ENCODE measurements around the gene TFR2.
A peak's percentile ranks its signal among the peaks of the same experiment; 100 is the strongest.

TFR2 gene

DNA sequence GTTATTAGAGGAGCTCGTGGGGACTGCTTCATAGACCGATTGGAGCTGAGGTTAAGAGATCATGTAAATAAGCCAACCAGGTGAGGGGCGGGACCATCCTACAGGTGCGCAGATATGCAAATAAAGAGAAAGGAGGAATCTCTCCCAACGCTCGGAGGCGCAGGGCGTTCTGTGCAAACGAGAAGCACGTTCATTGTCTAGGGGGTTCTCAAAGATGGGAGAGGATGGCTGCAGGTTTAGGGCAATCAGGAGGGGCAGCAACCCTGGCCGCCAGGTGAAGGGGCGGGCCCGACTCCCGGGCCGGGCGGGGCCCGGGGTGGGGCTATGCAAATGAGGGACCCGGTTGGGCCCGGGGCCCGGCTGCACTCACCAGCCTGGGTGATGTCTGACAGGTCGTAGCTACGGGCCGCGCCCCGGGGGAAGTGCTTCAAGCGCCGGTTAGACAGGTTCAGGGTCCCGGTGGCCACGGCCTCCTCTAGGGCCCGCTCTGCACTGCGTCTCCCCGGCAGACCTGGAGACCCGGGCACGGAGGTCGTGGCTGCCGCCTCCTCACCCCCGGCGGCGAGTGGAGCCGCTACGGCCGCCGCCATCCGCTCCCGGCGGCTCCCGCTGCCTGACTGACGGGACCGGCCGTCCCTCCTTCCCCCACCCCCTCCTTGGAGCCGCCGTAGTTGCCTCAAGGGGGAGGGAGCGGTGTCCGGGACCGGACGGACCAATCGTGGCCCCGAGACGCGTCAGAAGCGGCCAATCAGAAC lies 55.7 kb downstream of the TFR2 start, which contains the start of gene LRCH4:
Gene LRCH4, minus strand, starts transcription at position 619 of the 755 bp plus-strand sequence. Its CDS starts 29 bp downstream, at position 590.
- DNase-seq (ENCODE audit: low read depth in 2 of 2) = peak in 1 of 2 donors; percentile 46

DNA sequence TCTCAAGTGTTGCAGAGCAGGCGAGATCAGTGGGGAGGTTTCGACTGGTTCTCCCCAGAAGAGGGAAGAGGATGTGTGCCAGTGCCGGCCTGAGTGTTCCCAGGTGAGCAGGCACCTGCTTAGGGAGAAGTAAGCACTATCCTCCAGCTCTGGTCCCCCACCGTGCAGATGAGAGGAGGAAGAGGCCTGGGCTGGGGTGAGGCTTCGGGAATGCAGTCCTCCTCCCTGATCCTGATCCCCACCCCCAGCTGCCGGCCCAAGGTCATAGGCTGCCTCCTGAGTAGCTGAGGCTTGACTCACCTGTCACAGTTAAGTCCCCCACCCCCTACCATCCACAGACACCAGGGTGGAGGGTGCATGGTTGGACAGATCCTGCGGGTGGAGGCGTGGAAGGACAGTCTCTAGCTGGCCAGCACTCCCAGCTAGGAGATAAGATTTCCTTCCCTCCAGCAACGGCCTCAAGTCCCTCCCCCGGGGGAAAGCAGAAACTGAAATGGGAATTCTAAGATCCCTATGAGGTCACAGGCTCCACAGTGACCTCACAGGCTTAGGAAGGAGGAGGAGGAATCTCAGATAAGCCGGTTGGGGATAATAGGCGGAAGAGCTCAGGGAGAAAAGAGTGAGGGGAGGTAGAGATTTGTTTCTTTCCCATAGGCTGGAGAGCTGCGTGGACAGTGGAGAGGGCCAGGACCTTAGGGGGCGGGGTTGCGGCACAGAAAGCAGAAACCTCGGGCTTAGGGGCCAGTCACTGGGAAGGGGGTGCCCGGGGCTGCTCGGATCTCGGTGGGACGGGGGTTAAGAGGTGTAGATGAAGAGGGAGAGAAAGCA lies 56.5 kb downstream of the TFR2 start:
- no peak for DNase-seq (ENCODE audit: low read depth in 2 of 2)

DNA sequence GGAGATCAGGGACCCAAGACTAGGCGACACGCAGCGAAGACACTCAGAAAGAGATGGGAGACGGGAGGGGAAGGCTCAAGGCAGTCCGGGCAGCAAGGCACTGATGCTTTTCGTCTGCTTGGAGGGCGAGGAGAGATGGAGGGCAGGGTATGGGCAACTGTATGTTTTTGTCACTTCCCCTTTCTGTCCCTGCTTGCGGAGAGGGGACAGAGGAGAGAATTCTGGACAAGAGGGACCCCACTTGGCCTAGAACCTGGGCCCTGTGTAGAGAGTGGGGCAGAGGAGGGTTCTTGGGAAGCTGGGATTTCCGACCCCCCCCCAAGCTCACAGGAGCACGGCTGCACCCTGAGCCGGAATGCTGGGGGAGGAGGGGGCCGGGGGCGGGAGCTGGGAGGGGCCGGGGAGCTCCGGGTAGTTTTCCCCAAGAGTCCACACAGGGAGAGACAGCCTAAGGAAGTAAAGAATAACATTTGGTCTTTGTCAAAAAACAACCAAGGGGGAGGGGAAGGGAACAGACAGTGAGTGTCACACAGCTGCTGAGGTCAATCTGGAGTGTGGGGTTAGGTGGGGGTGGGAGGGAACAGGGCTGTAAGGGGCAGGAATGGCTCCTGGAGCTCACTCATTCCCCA lies 57.2 kb downstream of the TFR2 start:
- no peak for DNase-seq (ENCODE audit: low read depth in 2 of 2)

DNA sequence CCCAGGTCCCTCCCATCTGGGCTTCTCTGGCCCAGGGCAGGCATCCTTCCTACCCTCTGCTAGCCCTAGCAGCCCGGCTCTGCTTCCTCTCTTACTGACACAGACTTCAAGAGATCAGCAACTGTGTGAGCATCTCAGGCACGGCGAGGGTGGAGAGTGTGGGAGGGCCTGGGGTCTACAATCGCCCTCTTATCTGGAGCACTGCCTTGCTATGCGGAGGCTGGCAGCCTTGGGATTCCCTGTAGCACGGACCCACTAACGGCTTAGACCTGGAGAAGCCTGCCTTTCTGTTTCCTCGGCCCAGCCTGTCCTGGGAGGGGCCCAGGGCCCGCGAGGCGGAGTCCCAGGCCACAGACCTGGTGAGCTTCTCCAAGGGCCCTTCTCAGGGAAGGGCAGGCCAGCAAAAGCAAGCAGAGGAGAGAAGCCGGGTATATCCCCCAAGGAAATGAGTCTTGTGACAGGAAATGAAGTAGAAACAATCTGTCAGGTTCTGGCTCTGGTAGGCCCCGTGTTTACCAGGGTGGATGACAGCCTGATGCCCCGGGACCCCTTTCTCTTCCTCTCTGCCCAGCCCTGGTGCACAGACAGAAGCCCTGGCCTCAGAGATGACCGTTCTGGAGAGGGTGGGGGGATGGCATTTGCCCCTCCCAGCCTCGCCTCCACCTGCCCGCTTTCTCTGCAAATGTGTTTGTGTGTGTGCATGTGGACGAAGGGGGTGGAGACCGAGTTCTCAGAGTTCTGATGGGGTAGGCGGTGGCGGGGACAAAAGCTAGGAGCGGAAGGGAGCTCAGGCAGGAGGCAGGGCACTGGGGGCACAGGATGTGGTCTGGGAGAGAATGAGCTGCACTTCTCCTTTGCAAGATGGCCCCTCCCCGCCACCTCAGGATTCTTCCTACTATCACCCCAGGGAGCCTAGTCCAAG lies 58.0 kb downstream of the TFR2 start:
- peak; percentile 59 to 70 for DNase-seq (ENCODE audit: low read depth in 2 of 2)

DNA sequence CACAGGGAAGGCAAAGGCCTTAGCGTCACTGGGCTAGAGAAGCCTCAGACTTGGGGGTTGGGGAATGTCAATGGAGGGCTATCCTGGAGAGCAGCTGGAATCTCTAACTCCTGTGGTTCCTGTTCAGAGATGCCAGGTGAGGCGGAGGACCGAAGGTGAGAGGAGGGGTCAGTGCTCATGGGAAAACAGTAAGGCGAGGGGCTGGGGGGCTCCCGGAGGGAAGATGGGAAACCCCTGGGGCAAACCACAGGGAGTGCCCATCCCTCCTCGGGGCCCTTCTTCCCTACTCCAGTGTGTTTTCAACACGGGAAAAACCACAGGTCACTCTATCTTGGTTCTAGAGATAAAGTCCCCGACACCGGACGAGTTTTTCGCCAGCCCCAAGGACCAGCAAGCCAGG lies 58.7 kb downstream of the TFR2 start:
- no peak for DNase-seq (ENCODE audit: low read depth in 2 of 2)

DNA sequence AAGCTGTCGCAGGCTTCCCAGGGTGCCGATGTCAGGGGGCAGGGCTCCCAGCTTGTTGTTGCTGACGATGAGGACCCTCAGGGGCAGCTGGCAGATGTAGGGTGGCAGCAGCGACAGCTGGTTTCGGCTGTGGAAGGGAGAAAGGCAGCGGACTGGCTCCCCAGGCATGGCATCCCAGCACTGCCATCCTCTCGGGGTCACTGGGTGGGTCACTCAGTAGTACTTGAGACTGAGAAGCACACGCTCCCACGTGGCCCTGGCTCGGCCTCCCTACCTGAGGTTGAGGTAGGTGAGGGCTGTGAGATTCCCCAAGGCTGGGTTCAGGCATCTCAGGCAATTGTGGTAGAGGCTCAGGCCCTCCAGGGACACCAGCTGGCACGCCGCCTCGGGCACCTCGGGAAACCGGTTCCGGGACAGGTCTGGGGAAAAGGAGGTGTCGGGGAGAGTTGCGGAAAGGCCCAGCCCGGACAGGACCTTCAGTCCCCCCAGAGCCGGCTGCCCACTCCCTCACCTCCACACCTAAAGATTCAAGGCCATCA lies 59.2 kb downstream of the TFR2 start:
- no peak for DNase-seq (ENCODE audit: low read depth in 2 of 2)

DNA sequence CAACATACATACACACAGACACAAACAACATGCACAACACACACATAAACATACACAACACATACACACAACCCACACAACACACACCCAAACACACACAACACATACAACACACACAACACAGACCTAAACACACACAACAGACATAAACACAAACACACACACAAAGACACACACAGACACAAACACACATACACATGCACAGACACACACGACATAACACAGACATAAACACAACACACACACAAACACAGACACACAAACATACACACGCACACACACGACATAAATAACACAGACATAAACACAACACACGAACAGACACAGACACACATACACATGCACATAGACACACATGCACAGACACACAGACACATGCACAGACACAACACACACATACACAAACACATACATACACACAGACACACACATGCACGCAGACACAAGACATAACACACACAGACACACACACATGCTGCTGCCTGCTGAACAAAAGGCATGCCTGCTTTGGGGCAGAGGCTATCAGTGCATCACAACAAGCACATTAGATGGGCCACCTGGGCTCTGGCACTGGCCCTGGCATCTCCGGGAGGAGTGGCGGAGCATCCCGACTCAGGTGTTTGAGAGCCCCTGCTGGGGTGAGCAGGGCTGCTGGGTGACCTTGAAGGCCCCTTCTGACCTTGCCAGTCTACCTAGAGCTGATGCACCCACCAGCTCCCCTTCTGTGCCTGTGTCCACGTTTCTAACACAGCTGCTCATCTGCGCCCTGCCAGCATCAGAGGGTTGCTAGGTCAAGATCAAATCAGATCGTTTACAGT lies 60.7 kb downstream of the TFR2 start:
- no peak for DNase-seq (ENCODE audit: low read depth in 2 of 2)

DNA sequence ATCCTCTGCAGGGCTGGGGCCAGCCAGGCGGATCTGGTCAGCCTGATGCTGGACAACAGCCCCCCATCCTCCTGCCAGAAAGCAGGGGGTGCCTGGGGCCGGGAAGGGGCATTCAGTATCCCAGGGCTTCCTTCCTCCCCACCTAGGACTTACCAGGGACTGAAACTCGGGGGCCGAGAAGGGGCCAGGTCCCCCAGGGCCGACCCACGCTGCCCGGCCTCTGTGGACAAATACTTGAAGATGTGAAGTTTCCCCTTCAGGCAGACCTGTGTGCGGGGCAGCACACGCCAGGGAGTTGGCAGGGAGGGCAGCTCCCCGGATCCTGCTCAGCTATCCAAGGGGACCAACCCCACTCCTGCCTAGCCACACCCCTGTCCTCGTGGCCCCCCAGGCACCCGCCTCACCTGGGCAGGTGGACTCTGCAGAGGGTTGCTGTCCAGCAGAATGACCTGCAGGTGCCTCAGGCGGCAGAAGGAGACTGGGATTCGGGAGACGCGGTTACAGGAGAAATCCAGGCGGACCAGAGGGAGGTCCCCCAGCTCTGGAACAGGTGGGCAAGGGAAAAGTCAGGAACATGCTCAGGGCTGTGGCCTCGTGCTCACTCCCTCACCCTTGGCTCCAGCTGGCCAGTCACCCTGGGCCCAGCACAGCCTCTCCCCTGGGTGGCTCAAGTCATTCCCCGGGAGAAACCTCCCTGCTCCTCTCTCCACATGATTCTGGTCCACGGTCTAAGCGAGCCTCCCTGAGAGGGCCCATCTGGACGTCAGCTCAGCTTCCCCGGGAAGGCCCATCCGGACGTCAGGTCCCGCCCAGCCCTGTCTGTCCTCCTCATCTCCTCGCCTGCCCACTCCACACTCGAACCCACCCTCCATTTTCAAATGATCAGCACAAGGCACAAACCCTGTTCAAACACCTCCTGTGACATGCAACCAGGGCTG lies 62.8 kb downstream of the TFR2 start:
- no peak for DNase-seq (ENCODE audit: low read depth in 2 of 2)

DNA sequence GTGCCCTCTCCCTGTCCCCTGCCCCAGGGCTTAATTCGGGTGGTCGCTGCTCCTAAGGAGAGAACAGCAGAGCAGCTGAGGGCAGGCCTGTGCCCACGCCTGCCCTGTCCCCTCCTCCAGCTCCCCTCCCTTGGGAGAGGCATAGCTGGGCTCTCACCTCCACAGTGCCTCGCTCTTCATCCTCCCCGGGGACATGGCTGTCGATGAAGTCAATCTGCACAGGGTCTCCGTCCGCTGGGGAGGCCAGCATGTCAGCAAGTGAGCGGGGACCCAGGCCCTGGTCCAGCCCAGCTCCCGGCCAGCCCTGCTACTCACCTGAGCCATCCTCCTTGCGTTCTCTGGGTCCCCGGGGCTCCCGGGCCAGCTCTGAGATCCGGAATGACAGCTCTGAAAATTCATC lies 63.8 kb downstream of the TFR2 start:
- no peak for DNase-seq (ENCODE audit: low read depth in 2 of 2)

DNA sequence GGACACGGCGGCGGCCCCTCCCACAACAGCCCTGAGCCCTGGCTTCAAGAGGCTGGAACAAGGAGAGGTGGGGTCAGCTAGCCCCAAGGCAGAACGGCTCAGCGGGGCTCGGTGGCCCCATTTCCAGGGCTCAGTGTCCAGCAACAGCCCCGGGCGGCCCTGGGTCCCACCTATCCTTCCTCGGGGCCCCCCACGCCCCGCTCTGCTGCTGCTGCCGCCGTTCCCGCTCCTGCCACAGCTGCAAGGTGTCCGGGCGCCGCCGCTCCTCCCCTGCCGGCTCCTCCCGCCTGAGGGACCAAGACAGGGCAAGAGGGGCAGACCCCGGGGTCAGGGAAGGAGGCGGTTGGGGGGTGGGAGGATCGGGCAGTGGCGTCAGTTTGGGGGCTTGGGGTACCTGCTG lies 64.2 kb downstream of the TFR2 start:
- no peak for DNase-seq (ENCODE audit: low read depth in 2 of 2)

DNA sequence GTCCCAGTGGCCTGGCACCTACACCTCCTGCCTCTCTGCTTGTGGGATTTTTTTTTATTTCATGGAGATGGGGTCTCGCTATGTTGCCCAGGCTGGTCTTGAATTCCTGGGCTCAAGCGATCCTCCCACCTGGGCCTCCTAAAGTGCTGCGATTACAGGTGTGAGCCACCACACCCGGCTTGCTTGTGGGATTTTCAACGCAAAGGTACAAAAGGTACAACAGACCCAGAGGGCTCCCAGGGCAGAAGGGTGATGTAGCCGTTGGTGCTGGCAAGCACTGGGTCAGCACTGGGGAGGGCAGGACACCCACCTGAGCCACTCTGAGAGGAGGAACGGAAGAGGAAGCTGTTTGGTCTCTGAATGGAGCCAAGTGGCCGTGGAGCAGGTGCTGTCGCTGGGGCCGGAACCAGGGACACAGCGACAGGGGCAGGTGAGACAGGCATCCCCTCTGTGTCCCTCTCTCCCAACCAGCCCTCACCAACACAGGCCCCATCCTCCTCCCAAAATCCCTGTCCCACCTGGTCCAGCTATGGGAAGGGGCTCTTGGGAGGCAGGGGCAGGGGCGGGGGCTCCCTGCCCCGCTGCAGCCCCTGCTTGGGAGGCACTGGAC lies 64.9 kb downstream of the TFR2 start:
- DNase-seq (ENCODE audit: low read depth in 2 of 2) = no peak

DNA sequence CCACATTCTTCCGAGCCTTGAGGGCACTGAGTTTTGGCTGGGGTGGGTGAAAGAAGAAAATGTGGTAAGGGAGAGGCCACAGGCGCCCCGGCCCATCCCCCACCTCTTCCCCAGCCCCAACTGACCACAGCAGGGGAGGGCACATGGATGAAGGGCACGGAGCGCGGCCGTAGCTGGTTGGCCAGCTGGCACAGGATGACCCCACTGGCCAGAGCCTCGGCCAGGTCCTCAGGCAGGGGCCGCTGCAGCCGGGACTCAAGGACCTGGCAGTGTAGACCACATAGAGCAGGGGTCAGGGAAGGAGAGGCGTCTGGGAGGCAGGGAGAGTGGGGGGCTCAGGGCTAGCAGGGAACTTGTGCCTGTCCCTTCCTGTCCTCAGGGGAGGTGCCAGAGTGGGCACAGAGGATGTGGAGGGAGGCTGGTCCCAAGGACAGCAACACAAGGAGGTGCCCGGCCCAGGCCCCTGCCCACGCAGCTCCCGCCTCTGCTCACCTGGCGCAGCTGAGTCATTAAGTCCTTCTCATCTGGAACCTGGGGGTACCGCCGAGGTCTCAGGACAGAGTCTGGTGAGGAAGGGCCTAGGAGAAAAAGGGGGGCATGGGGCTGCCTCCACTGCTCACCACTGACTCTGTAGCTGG lies 65.5 kb downstream of the TFR2 start:
- DNase-seq (ENCODE audit: low read depth in 2 of 2) = no peak

DNA sequence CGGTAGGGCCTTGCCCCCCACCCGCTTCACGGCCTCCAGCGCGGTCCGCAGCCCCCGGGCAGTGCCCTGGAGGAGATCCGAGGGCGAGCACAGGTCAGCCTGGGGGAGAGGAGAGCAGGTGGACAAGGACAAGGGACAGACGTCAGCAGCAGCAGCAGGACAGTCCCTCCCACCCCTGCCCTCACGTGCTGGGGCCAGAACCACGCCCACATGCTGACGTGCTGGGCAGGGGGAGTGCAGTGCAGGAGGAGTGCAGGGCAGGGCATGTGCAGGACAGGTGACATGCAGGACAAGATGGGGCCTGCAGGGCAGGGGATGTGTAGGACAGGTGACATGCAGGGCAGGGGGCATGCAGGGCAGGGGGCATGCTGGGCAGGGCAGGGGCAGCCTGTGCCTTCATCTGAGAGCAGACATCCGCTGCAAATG lies 66.1 kb downstream of the TFR2 start:
- no peak for DNase-seq (ENCODE audit: low read depth in 2 of 2)

DNA sequence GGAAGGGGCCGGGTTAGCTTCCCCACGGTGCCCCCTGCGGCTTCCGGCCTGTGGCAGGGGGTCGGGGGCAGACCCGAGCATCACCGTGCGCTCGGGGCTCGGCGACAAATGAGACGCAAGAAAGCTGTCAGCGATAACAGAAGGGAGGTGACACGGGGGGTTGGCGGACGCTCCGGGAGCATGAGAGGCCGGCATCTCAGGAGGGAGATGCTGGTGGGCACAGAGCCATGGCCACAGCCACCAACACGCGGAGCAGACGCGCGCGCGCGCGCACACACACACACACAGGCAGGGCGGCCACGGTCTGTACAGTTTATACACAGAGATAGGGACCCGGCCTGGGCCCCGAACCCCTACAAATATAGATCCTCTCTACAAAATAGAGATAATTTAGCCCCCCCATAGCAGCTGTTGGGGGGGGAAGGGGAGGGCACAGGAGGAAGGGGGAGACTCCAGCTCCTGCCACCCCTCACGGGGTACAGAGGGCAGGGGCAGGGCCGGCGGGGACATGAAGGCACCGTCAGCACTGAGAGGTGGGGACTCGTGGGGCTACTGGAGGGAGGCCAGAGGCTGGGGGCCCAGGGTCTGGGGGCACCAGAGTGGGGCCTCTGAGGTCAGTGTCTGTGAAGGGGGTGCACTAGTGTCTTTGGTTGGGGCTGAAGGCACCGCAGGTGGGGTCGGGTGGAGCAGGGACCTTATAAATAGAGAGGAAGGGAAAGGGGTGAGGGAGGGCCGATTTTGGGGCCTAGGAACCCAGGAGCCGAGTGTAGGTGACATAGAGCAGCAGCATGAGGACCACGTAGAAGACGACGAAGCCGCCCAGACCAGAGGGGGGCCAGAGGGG lies 66.8 kb downstream of the TFR2 start:
- DNase-seq (ENCODE audit: low read depth in 2 of 2) = no peak

DNA sequence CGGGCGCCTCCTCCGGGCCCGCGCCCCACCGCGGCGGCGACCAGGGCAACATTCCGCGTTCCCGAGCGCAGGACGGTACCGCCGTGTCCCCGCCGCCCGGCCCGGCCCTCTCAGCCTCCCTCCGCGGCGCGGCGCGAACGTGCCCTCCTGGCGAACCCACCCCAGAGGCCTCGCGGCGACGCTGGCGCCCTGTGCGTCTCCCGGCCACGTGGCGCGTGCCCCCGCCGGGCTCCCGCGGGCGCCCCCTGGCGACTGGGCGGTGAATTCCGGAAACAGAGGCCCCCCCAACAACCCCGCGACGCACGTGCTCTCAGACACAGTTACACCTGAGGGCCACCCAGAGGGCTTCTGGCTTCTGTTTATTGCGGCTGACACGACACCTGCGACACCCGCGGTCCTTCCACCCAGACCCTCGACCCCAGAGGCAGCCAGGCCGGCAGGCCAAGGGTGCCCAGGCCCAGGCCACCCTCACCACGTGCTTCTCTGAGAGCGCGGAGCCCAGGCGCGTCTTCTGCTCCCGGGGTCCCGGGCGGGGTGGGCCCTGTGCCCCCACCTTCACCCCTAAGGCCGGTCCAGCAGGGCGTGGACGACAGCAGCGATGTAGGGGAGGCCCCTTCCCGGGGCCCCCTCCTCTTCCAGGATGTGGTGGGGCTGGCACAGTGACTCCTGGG lies 67.5 kb downstream of the TFR2 start, which contains the start of gene SAP25:
Gene SAP25, minus strand, starts transcription at position 210 of the 671 bp plus-strand sequence. Its CDS starts 158 bp downstream, at position 52.
- DNase-seq (ENCODE audit: low read depth in 2 of 2) = no peak

DNA sequence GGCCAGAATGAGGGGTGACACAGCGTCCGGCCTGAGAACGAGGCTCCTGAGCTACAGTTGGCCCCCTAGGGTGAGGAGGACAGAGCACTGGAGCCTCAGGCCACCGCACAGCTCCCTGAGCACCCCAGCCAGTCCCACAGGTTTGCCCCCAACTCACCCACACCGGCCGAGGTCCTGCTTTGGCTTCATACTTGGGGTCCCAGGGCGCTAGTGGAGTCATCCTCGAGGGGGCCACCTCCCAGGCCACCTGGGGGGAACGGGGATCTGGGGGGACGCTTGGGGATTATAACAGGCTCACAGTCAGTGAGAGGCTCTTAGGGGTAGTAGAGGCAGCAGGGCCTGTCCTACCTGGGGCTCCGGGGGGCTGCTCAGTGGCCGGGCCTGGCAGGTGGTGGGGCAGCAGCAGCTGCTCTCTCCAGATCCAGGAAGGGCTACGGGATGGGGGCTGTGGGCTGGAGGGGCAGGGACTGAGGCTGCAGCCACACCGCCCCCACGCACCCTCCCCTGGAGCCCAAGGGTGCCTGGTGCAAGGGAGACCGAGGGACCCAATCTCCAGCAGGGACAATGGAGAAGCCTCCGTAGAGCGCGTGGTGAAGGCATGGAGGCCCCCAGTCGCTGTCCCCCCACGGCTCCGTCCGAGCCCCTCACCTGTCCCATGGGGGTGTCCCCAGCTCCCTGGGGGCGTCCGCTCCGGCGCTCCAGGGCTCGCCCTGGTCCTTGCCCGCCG lies 68.2 kb downstream of the TFR2 start:
- DNase-seq (ENCODE audit: low read depth in 2 of 2) = no peak
